ENCODE measurements around the gene PHLDB1.

The PHLDB1 gene

DNA sequence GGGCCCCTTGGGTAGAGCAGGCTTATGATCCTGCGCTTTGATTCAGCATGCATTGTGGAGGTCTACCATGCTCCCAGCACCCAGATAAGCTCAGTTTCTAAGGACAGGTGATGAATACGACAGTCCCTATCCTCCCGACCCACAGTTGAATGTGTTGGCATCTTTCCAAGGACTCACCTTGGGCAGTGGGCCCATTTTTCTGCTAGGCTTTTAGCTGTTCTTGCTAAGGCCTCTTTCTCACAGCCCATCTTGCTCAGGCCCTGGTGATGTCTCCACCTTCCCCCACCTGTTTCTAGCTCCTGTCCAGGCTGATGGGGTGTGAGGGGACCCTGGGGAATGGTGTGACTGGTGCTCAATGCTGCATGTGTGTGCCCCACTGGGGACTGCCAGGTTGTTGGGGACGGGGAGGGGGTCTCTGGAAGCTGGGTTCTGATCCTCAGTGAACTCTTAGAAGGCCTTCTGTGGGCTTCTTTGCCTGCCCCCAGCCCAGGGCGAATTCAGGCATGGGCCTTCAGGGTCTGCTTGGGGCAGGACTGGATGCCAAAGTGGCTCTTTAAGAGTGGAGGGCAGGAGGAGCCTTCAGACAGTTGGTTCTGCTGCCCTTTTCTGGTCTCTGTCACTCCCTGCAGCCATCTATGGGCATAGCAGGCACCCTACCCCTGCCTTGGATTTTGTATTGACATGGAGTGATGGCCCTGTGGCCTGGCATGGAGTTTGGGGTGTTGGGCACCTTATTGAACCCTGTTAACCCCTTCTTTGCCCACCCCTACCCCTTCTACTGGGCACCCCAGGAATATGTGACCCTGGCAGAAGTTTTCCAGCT is 33.1 kb downstream of the PHLDB1 start:
- no peak for DNase-seq (ENCODE audit: low read depth)

GRCh38 chr11:118641397-118642019 is 34.1 kb downstream of the PHLDB1 start:
- DNase-seq (ENCODE audit: low read depth), result no peak

- no peak for DNase-seq (ENCODE audit: low read depth)
Measured at GRCh38 chr11:118643142-118643994, 36.0 kb downstream of the PHLDB1 start.

DNA sequence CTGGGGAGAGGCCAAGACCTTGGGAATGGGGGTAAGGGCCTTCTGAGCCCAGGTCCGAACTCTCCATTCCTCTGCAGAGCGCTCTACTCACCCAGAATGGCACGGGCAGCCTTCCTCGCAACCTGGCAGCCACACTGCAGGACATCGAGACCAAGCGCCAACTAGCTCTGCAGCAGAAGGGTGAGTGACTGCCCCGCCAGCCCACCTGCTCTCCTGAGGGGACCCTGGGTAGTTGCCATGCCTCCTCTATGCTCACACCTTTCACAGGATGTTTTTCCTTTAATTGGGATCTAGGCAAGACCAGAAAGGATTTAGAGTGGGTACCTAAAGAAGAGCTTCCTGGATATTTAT is 36.6 kb downstream of the PHLDB1 start:
- no peak for DNase-seq (ENCODE audit: low read depth)

GRCh38 chr11:118644496-118644895 is 37.1 kb downstream of the PHLDB1 start:
- DNase-seq (ENCODE audit: low read depth), result no peak

- no peak for DNase-seq (ENCODE audit: low read depth)
Measured at GRCh38 chr11:118645066-118645715, 37.8 kb downstream of the PHLDB1 start.

DNA sequence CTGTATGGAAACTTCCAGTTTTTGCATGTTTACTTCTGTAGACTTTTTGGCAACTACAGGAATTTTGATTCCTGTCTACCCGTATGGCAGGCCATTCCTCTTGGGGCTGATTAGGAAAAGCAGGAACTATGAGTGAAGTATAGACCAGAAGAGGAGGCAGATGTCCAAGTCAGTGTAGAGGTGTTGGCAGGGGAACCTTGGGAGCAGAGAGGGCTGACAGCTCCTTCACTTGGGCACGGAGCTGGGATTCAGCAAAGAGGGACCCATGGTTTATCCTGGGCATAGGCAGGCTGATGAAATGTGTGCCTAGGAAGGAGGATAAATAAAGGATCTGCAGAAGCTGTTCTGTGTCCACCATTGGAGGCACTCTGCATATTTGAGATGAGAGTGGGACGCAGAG is 39.0 kb downstream of the PHLDB1 start:
- no peak for DNase-seq (ENCODE audit: low read depth)

- DNase-seq (ENCODE audit: low read depth), result no peak
Measured at GRCh38 chr11:118648291-118648690, 40.9 kb downstream of the PHLDB1 start.

- no peak for DNase-seq (ENCODE audit: low read depth)
Measured at GRCh38 chr11:118649941-118650340, 42.5 kb downstream of the PHLDB1 start.

- no peak for DNase-seq (ENCODE audit: low read depth)
Measured at GRCh38 chr11:118650366-118650765, 43.0 kb downstream of the PHLDB1 start.

GRCh38 chr11:118651820-118652219 is 44.4 kb downstream of the PHLDB1 start:
- no peak for DNase-seq (ENCODE audit: low read depth)

GRCh38 chr11:118652681-118653181 is 45.3 kb downstream of the PHLDB1 start:
- DNase-seq (ENCODE audit: low read depth), result no peak

- DNase-seq (ENCODE audit: low read depth), result no peak
Measured at GRCh38 chr11:118653684-118654390, 46.4 kb downstream of the PHLDB1 start.

- DNase-seq (ENCODE audit: low read depth), result no peak
Measured at GRCh38 chr11:118655486-118656190, 48.2 kb downstream of the PHLDB1 start.

DNA sequence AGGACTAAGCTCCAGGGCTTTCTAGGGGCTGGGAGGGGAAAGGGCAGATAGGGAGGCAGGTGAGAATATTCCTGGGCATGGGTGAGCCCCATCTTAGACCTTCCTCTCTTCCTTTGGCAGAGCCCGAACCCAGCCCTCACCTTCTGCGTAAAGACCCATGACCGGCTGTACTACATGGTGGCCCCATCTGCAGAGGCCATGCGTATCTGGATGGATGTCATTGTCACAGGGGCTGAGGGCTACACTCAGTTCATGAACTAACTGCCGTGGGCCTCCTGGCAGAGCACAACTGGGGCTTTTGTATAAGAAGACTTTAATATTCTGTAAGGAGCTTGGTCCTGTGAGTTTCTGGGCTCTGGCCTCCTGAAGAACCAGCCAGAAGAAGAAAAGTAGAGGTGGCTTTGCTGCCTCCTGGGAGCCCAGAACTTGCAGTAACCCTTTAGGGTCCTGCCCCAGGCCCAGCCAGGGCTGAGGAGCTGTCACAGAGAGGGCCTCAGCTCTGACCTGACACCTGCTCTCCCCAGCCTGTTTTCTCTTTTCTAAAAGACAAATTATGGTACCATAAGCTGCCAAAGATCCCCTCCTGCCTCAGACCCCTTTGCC is 49.2 kb downstream of the PHLDB1 start:
- DNase-seq (ENCODE audit: low read depth), result no peak

GRCh38 chr11:118657238-118657637 is 49.8 kb downstream of the PHLDB1 start:
- DNase-seq (ENCODE audit: low read depth), result no peak

- no peak for DNase-seq (ENCODE audit: low read depth)
Measured at GRCh38 chr11:118657709-118658428, 50.5 kb downstream of the PHLDB1 start.

DNA sequence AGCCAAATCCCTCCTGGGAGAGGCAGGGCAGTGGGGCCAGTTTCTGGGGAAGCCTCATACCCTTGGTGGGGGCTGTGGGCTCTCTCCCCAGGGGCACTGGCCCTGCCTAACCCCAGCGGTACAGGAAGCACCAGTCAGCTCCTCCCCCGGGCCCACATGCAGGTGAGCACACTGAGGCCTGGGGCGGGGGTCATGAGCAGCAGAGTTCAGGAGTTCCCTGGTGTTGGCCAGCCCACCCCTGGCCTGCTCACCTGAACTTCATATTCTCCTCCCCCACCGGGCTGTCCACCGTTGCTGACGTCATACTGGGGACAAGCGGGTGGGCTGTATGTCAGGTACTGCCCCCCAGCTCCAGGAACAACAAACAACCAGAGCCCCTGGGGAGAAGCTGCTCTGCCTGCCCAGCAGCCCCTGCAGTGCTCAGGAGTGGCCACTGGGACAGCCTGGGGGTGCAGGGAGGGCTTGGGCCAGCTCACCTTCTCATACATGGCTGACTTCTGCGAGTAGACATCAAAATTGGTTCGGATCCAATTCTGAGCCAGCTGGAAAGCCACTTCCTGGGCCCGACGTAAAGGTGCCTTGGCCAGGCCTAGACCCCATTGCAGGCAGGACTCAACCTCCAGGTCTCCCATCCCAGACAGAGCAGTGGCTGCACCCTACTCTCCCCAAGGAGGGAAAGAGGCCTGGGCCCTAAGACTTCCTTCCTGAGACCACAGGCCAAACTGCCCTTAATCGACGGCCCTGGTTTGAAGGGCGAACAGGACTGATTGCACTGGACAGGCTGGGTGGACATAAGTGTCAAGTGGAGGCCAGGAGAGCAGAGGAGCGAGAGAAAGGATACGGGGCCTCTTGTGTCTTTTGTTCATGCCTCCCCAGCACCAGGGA is 51.3 kb downstream of the PHLDB1 start:
- no peak for DNase-seq (ENCODE audit: low read depth)
